IPS-18c (cell line): ENCODE results near the gene FRMPD4.

Source experiments
- H3K4me3 ChIP-seq: 2 replicates; pipeline ENCODE4 v1.7.0; 2013; ENCODE audit warnings: low read depth, mild to moderate bottlenecking, low read length, moderate library complexity; ENCODE audit not compliant: insufficient read depth
- H3K9me3 ChIP-seq: one replicate; pipeline ENCODE4 v1.6.1; 2013; ENCODE audit warnings: mild to moderate bottlenecking, low read length, moderate library complexity; ENCODE audit not compliant: control insufficient read depth, insufficient read depth

The FRMPD4 gene

GRCh38 chrX:12582649-12583048, 444.4 kb downstream of the FRMPD4 start:
- peaks cover 2% of the 10 kb centered on the region for H3K9me3 ChIP-seq
- H3K4me3 ChIP-seq, result no peak overlapping the region

GRCh38 chrX:12583543-12583942, 445.3 kb downstream of the FRMPD4 start:
- H3K4me3 ChIP-seq, result no peak overlapping the region

DNA sequence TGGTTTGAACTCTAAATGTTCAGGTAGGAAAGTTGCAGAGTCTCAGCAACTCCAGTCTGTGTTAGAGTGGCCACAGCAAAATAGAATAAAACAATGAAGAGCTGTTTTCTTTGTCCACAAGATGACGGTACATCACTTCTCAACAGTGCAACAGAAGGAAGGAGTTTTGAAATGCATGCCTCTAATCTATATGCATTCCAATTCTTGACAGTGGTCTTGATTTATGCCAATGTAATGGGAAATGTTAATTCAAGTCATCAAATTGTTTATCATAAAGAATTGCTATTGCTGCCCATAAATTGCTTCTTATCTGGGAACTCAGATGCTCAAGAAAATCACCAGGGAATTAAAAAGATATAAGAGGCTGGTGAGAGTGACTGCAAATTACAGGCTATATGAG, 457.4 kb downstream of the FRMPD4 start:
- H3K9me3 ChIP-seq, result peaks cover 2% of the 10 kb centered on the region
- H3K4me3 ChIP-seq, result no peak overlapping the region

More at GRCh38 chrX:12583543-12583942, 445.3 kb downstream of the FRMPD4 start:
- peaks cover 2% of the 10 kb centered on the region for H3K9me3 ChIP-seq

GRCh38 chrX:12610079-12610478, 471.8 kb downstream of the FRMPD4 start:
- Histone ChIP-seq H3K4me3 (no peak overlapping the region), H3K9me3 (peaks cover 2% of the 10 kb centered on the region)

- Histone ChIP-seq H3K4me3 (no peak overlapping the region), H3K9me3 (peaks cover 2% of the 10 kb centered on the region)
These were observed 473.2 kb downstream of the FRMPD4 start for GRCh38 chrX:12611471-12611870.

DNA sequence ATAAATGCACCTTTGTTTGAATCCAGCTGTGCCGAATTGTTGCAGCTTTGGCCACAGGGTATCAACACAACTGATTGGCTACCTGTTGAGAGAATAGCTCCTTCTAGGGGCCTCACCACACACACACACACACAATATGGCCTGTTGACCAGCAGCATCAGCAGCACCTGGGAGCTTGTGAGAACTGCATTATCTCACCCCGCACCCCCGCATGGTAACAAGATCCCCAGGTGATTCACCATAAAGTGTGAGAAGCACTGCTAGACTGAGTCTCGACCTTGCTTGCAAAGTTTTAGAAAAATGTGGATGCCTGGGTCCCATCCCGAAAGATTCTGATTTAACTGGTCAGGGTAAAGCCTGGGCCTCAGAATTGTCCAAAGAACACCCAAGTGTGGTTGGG, 476.0 kb downstream of the FRMPD4 start:
- H3K4me3 ChIP-seq, result no peak overlapping the region
- peaks cover 2% of the 10 kb centered on the region for H3K9me3 ChIP-seq

GRCh38 chrX:12615061-12615460, 476.8 kb downstream of the FRMPD4 start:
- H3K9me3 ChIP-seq, result peaks cover 2% of the 10 kb centered on the region

GRCh38 chrX:12617241-12617640, 479.0 kb downstream of the FRMPD4 start:
- no peak overlapping the region for H3K4me3 ChIP-seq
- H3K9me3 ChIP-seq, result peaks cover 2% of the 10 kb centered on the region

More at GRCh38 chrX:12615061-12615460, 476.8 kb downstream of the FRMPD4 start:
- no peak overlapping the region for H3K4me3 ChIP-seq

GRCh38 chrX:12647230-12647629, 509.0 kb downstream of the FRMPD4 start:
- Histone ChIP-seq H3K9me3 (peaks cover 7% of the 10 kb centered on the region), H3K4me3 (no peak overlapping the region)

DNA sequence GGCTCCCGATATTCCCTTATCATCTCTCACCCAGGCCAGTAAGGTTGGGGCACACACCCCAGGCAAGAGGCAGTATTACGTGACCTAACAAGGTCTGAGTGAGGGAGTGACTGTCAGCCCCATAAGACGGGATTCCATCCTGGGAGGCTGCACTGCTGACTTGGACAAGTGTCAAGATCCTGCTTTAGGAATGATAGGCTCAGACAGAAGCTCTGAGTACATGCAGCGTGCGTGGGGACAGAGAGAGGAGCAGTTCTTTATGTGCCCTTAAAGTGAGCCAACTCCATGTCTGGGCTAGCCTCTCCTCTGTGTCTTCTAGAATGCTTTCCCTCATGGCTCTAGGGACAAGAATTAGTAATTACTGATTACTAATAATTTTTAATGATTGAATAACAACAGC, 510.7 kb downstream of the FRMPD4 start:
- Histone ChIP-seq H3K9me3 (peaks cover 10% of the 10 kb centered on the region), H3K4me3 (no peak overlapping the region)

DNA sequence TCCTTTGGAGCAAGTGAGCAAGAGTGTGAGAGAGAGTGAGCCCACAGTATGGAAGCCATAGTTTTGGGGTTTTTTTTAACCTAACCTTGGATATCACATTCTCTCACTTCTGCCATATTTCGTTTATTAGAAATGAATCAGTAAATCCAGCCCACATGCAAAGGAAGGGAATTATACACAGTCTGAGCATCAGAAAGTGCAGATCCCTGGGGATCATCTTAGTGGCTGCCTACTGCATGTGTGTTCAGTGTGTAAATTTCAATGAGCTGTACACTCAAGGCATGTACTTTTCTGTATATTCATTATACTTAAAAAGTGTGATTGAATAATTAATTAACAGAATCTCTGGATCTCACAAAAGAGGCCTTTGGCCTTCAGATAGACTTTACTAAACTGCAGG, 519.2 kb downstream of the FRMPD4 start:
- H3K4me3 ChIP-seq, result no peak overlapping the region
- H3K9me3 ChIP-seq, result peaks cover 2% of the 10 kb centered on the region

DNA sequence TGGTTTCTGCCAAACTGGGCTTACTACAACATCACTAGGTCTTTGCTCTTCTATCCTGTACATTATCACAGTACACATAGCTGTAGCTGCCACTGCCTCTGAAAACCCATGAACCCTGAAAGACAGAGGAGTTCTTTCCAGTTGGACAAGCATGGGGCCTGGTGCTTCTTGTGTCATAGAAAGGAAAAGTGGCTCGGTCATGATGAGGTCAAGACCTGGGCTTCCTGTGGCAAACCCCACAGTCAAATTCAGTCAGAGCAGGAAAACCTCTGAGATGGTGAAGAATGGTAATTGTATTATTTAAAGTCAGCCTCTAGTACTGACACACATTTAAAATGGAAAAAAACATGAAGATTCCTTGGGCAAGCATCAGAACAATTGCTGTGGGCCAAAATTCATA, 519.6 kb downstream of the FRMPD4 start:
- H3K4me3 ChIP-seq, result no peak overlapping the region
- peaks cover 2% of the 10 kb centered on the region for H3K9me3 ChIP-seq

DNA sequence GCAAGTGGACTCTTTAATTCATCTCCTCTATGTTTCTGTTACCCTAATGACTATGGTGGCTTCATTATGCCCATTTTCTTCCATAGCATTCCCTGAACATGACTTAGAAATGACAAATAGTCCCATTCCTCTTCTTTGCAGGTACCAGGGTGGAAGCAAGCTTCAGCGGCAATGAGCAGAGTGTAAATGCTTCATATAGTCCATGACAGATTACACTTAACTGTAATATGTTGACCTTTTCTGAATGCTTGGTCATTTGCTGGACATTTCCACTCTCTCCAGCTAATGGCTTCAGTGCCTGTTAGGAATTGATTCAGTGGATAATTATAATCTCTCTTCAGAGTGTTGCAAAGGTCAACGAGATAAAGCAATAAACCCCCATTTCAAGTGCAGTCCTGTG, 523.2 kb downstream of the FRMPD4 start:
- Histone ChIP-seq H3K9me3 (peaks cover 2% of the 10 kb centered on the region), H3K4me3 (no peak overlapping the region)

DNA sequence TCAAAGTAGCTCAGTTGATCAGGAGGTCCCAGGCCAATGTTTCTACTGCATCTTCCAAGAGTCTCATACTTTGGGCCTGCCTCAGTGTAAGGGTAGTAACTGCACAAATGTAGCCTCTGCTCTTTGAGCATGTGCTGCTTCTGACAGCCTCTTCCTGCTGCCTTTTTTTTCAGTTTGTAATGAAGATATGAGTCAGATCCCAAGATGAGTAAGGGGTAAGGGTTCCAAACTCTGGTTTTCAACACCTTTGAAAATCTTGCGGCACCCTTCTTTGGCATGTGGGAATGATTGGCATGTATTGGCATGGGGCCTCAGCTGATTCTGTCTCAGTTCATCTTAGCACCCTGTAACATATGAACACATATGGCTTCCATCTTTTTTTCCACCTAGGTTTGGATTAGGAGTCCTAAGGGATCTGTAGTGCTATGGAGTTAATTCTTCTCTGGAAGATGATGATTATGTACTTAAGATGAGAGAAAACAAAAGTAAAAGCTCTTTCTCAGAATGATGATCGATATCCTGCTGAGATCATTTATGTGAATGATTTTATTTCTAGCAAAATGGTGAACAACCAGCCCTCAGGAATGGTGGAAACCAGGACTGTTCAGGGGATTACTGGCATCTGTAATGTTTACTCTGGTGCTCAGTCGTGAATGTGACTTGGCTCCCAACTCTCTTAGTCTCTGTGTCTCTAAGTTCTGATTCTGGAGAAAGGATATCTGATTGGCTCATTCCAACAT, 534.3 kb downstream of the FRMPD4 start:
- H3K9me3 ChIP-seq, result peaks cover 4% of the 10 kb centered on the region
- H3K4me3 ChIP-seq, result no peak overlapping the region

GRCh38 chrX:12673487-12673886, 535.2 kb downstream of the FRMPD4 start:
- H3K4me3 ChIP-seq, result no peak overlapping the region
- H3K9me3 ChIP-seq, result peaks cover 3% of the 10 kb centered on the region

GRCh38 chrX:12679522-12679921, 541.2 kb downstream of the FRMPD4 start:
- no peak overlapping the region for H3K4me3 ChIP-seq
- peaks cover 6% of the 10 kb centered on the region for H3K9me3 ChIP-seq

GRCh38 chrX:12681047-12681446, 542.8 kb downstream of the FRMPD4 start:
- no peak overlapping the region for H3K4me3 ChIP-seq
- H3K9me3 ChIP-seq, result peaks cover 8% of the 10 kb centered on the region

DNA sequence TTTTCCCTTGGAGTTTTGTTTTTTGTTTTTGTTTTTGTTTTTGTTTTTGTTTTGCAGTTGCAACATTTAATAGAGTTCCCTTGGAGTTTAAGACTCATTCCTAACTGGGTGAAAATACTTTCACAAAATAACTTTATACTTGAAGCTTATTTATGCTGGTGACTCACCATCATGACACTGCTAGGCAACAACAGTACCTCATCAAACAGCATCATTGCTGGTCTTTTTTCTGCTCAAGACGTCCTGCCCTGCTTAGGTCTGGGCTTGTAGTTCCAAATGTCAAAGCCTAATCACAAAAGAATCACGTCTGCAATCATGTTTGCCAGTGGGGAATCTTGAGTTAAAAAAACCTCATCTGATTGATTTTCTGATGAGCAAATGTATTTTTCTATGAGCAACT, 547.3 kb downstream of the FRMPD4 start:
- H3K9me3 ChIP-seq, result peaks cover 6% of the 10 kb centered on the region
- no peak overlapping the region for H3K4me3 ChIP-seq

GRCh38 chrX:12686331-12686730, 548.1 kb downstream of the FRMPD4 start:
- Histone ChIP-seq H3K9me3 (peaks cover 3% of the 10 kb centered on the region), H3K4me3 (no peak overlapping the region)
